HG03108 (cell line): ENCODE data around the gene MDP1.
"Not testable (repeated sequence)": the region's sequence is repeated elsewhere in the genome, so short reads cannot be mapped to it uniquely, and the experiment has no call there.

Experiments
- ATAC-seq: cut with Tn5 transposase; IDR thresholded peaks from one replicate; pipeline ENCODE4 v1.9.1; 2021; ENCODE audit warnings: moderate library complexity; ENCODE audit not compliant: unreplicated experiment

MDP1 gene

DNA sequence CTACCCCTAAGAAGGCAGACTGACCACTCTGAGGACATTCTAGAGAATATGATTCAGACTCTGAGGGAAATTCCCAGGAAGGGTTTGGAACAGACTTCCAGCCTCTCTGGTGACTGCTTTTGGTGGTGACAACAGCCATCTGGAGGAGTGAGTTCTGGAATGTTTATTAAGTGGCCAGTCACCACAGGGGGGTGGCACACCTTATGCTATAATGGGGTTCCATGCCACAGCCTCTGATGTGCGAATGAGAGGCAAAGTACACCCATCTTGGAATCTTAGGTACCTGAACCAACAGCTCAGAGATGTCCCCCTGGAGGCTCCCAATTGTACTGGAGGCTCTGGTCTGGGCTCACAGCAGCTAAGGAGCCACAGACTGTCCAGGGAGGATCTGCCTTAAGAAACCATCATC lies 36.0 kb upstream of the MDP1 start:
- ATAC-seq: no peak

DNA sequence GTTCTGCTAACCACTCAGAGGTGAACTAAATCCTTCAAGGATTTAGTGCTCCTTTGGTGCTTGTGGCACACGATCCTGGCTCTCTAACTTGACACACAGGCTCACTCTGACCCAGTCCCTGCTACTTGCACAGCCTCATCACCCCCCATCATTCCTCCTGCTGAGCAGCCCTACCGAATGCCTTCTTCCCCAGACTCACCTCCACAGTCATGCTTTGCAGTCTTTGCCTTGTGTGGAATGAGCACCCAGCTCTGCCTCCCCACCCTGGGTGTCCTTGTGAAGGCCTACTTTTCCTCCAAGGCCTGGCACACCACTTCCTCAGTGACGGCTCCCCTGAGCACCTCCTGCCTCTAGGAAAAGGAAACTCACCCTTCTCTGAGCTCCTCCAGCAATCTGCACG lies 34.5 kb upstream of the MDP1 start:
- no peak for ATAC-seq

DNA sequence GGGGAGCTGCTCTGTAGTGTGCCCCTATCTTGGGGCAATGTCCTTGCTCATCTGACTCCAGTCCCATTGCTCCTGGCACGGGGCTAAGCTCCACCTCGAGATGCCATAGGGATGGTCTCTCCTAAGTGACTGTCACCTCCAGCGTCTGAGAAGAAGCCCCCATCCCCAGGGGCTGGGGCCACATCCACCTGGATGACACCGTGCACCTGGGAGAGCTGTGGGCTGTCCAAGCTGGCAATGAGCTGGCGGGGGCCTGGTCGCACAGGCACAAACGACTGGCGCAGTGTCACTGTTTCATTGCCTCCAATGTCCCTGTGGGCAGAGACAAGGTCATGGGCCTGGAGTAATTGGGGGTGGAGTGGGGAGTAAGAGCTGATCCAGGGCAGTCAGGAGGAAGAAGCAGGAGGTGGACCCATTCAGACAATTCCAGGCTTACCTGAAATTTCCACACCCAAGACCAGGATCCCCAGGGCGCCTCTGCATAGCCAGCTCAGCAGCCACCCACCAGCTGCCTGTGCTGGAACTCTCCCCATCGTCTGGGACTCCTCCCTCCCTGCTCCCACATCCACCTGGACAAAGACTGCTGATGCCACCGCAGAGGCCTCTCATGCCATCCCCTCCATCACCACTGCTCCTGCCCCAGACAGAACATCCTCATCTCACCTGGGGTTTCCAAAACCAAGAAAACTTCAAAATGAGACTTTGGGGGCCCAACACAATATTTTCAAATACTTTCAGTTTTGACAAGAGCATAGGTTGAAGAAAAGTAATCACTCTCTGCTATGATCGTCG lies 33.6 kb upstream of the MDP1 start:
- no peak for ATAC-seq

DNA sequence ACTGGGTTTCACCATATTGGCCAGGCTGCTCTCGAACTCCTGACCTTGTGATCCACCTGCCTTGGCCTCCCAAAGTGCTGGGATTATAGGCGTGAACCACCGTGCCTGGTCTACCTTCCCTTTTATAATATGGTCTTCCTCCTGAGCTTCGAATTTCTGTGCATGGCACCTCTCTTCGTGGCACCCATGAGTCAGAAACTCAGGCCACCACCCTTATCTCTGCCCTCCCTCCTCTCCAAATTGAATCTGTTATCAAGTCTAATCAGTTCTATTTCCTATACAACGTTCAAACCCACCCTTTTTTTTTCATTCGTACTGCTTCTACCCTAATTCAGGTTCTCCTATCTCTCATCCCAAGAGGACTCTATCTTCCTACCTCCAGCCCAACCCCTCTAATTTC lies 31.6 kb upstream of the MDP1 start:
- no peak for ATAC-seq

DNA sequence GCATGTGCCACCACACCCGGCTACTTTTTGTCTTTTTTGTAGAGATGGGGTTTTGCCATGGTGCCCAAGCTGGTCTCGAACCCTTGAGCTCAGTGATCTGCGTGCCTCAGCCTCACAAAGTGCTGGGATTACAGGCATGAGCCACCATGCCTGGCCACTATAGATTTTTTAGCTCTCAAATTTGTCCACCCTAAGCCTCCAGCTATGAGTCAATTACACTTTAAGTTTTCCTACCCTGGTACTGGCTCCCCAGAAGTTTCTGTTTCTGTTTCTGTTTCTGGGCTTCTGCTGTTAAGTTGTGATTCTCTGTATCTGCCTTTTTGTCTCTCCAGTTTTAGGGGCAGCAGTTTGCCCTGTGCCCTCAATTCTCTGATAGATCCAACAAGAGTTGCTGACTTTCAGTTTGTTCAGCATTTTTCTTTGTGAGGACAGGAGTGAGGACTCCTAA lies 30.9 kb upstream of the MDP1 start:
- no peak for ATAC-seq

DNA sequence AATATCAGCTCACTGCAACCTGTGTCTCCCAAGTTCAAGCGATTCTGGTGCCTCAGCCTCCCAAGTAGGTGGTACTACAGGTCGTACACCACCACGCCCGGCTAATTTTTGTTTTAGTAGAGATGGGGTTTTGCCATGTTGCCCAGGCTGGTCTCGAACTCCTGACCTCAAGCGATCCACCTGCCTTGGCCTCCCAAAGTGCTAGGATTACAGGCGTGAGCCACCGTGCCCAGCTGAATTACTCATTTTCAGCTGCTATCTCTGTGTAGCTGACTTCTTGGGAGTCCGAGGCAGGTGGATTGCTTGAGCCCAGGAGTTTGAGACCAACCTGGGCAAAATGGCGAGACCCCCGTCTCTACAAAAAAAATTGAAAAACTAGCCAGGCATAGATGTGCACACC lies 29.5 kb upstream of the MDP1 start:
- not testable (repeated sequence) for ATAC-seq

DNA sequence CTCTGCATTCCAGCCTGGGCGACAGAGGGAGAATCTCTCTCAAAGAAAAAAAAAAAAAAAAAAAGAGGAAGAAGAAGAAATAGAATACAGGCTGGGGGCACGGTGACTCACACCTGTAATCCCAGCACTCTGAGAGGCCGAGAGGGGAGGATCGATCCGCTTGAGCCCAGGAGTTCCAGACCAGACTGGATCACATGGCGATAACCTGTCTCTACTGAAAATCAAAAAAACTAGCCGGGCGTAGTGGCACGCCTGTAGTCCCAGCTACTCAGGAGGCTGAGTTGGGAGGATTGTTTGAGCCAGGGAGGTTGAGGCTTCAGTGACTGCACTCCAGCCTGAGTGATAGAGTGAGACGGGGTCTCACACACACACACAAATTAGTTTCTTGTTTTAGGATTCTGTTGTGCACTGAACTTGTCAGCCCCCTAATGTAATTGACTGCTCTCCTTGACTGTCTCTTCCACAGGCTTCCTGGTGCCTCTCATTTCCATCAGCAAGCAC lies 27.5 kb upstream of the MDP1 start:
- ATAC-seq: no peak

DNA sequence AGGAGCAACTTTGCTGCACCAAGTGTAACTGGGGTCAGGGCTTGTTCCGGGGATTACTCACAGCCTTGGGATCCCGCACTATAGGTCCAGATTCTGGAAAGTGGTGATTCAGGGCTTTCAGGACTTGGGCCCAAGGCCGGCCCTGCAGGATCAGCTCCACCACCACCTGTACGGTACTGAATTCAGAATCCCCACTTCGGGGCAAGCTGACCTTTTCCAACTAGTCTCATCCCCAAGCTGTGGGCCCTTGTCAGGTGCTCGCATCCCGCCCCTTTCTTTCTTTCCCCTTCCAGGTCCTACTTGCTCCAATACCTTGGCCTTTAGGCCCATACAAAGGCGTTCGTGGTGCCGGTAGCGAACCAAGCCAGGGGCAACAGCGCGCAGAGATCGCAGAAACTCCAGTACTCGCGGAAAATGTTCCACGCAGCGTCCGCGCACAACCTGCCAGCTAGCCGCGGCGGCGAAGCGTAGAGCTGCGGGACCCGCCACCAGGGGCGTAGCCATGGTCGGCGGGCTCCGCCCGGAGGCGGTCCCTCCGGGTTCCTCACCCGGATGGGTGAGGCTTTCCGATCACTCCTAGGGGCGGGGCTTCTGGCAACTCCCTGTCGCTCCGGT lies 26.1 kb upstream of the MDP1 start:
- peak; percentile 70 for ATAC-seq

DNA sequence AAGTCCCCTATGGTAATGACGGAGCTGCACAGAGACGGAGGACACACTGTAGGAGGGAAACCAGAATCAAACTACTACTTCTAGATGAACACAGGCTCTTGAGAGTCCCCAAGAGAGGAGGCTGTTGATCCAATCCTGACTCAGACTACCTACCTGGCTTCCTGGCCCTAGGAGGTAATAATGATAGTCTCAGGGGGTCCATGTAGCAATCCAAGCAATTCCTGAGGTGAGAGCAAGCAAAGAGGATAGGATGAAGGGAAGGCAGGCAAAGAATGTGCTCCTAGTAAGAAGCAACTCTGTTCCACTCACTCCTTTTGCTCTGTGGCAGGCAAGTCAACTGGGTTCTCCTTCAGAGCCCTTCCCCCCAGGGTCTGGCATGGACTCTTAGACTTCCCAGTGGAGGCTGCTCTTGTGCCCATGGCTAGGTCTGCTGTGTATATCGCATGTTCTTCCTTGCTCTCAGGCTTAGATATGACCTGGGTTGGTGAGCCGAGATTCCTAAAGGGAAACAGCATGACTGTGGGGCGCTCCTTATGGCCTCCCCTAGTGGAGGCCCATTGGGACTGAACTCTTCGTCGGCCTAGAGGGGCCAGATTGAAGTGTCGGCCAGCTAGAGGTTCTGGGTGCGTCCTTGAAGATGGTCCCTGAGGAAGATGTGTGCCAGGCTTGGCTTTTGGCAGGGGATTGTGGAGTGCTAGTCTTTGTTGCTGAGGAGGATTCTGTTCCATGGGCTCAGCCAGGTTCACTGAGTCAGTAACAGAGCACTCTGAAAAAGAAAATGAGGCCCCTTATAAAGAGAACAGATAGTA lies 24.4 kb upstream of the MDP1 start:
- no peak for ATAC-seq

DNA sequence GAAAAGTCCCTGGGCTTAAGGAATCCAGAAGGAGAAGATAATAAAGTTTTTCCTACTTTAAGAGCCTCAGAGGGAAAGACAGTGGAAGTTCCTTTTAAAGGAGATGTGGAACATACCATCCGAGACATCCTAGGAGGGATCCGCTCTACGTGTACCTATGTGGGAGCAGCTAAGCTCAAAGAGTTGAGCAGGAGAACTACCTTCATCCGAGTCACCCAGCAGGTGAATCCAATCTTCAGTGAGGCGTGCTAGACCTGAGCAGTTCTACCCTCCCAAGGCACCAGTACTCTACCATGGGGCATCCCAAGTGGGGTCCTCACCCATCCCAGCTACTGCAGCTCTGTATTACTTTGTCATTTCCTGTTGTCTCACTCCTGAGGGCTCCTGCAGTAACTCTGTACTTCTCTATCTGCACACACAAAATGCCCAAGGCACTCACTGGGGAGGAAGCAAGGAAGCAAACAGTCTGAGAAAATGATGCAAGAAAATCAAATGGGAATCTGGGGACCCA lies 22.7 kb upstream of the MDP1 start:
- no peak for ATAC-seq

DNA sequence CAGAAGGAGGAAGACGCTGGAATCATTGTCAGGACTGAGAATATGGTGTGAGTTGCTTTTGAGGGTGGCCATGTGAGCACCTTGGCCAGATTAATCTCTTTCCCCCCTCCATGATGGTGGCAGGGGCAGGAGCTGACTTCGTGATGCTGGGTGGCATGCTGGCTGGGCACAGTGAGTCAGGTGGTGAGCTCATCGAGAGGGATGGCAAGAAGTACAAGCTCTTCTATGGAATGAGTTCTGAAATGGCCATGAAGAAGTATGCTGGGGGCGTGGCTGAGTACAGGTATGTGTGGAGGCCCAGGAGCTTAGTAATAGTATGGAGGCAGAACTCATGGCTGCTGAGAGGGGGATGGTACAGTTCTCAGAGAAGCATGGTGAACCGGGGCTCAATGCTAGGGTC lies 22.3 kb upstream of the MDP1 start:
- no peak for ATAC-seq

DNA sequence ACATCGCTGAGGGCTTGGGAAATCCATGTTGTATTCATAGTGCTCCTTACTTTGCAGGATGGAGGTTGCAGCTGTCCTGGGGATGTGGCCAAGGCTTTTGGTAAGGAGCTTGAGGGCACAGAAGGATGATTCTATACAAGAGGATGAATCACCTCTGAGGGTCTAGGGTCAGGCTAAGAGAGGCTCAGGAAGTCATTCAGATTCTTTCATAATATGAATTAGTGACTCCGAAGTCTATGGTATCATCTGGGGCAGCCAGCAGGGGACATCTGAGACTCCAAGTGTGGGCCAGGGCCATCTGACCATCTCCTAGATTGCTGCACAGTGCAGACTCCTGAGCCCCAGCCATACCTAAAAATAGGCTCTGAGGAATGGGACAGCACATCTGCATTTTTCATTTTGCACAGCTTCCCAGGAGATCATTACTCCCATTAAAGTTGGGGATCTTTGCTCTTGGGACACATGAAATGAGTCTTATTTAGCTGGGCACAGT lies 21.6 kb upstream of the MDP1 start:
- ATAC-seq: no peak

DNA sequence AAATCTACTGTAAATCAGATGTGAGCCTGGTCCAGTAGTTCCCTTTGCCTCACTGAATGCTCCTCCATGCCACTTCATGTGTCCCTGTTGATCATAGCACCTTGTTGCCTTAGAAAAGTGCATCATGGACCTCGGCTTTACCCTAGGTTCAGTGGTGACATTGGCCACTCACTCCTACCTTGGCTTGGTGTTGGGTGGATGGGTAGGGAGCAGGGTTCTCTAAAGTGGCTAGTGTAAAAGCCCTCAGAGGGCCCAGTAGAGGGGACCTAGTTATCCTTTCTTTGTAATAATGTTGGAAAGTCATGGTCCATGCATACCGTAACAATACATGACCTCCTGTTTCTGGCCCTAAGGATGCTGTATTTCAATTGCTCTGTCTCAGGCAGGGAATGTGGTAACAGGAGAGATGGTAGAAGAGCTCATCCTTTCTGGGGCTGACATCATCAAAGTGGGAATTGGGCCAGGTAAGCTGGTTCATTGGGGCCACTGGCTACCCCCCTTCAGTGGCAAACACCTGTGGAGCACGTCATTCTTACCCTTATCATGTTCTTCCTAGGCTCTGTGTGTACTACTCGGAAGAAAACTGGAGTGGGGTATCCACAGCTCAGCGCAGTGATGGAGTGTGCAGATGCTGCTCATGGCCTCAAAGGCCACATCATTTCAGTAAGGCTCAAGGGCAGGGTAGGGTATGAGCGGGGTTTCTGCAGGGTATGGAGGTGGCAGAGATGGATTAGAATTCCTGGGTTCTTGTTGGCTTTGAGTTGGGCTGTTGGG lies 21.0 kb upstream of the MDP1 start:
- ATAC-seq: no peak

DNA sequence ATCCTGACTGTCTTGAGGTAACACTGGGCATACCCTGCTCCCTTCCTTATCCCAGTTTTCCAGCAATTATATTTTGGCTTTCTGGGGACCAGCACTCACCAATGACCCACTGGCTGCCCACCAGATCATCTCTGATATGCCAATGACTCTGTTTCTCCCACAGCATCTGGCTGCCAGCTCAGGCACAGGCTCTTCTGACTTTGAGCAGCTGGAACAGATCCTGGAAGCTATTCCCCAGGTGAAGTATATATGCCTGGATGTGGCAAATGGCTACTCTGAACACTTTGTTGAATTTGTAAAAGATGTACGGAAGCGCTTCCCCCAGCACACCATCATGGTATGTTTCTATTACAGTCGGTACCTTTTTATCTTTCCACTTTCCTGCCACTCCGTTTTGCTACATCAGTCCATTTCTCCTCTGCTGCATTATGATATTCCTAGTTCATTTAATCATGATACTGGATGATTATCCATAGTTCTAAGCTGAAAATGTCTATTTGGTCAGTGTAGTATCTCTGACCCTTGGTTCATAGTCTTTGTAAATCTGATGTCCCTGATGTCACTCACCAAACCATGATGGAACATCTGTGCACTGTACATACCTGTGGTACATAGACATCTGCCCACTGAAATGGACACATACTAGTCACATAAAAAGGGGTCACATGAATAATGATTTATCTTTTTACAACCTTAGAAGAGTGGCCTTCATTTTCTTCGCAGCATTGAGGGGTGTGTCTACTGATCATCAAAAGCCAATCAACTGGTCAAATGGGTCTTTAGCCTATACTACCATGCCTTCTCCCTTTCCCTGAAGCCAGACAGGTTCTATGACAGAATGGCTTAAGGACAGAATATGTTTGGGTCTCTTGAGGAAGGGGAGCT lies 20.2 kb upstream of the MDP1 start:
- no peak for ATAC-seq

DNA sequence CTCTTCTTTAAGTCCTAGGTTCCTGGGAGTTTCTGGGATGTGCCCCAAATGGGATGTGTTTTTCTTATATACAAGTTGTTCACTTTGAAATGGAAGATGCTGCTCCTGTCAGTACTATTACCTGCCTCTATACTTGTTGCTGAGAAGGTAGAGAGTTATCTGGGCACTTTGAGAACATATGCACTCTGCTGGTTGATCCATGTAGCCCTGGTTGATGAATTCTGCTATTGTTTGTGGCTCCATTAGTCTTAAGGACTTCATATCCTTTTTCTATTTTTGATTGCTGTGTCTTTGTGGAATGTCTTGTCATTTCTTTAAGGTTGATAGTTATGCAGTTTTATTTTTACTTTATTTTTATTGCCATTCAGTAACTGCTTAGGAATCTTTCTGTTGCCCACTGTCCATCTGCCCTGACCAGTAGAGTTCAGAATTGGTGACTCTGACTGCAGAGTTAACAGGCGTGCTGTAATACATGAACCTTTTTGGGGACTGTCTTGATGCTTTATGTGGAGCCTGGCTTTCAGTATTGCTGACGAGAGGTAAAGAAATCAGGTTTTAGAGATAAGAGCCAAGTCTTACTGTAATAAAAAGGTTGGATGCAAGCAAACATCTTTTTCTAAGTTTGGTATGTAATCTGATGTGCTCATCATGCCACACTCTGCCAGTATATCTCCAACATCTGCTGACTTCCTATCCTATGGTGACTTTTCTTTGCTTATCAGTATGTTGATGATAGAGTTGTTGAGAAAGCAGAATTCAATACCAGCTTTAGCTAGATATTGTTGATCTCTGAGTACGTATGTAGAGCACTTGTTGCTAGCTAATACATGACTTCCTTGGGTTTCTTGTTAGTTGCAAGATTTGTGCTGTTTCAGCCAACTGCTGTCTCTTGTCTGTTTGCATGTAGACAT lies 18.5 kb upstream of the MDP1 start:
- ATAC-seq: no peak

DNA sequence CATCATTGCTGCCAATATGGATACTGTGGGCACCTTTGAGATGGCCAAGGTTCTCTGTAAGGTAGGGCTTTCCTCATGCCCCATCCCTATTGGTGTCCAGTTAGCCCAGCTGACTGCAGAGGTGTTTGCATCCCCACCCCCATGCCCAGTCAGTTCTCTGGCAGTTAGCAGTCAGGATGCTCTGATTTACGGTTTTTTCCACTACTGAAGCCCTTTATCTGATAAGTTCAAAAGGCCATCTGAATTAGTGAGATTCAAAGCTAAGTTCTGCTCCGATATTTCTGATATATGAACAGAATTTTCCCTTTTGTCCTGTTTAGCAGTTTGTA lies 17.6 kb upstream of the MDP1 start:
- ATAC-seq: no peak

DNA sequence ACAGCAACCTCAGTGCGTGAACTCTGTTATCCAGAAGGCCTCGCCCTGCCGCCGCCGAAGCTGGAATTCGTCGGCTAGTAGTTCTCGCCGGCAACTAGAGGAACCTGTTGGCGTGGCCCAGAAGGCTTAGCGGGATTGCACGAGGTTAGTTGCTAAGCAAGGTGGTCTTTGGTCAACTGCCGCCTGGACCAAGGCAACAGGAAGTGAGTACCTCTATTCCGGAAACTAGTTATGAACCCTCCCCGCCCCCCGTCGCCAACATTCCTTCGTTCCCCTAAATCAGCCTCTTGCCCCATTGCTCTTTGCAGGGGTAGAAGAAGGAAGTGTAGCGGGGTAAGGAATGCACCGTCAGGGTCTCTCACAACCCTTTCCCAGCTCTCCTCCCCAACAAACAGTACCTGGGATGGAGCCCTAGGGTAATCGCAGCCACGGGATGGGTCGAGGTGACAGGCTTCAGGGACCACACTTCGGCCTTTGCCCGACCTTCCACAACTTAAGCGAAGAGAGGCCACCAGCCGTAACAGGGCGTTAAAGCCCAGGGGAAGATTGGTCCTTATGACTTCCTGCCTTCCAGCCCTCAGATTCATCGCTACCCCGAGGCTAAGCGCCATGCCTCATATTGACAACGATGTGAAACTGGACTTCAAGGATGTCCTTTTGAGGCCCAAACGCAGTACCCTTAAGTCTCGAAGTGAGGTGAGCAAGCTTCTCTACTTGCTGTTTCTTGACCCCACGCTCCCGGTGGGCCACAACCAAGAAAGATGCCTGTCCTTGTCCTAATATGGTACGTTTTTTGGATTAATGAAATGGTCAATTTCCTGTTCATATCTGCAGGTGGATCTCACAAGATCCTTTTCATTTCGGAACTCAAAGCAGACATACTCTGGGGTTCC lies 17.0 kb upstream of the MDP1 start, which contains the start of gene GMPR2:
Gene GMPR2 (plus strand): TSS at position 285 of the 893 bp plus-strand sequence. CDS start 325 bp downstream, at position 610.
- peak; percentile 37 for ATAC-seq
